ENCODE measurements around the gene MOB3B. TPM values are rescaled to one million over a fixed set of nuclear protein-coding genes. Genes with fewer than 3 reads are reported as not detected.

The MOB3B gene
- total RNA-seq, 1 donor from 2014 or later, result 14.0 TPM

DNA sequence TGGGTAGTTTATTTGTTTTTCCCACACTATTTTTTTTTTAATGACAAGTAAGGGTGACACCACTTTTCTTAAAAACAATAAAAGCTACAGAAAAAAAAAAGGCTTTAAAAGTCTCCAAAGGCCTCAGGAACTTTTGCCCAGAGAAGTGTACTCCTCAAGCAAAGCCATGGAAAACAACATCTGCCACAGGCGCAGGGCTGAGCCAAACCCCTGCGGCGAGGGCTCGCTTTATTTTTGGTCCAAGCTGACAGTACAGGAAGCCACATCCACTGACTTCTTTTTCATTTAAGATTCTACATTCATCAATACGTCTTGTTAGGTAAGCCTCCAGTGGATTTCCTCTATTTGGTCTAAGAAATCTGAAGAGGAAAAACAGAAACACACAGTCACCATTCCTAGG, 57.4 kb downstream of the MOB3B start:
- no peaks in the 10 kb centered on the region for H3K9me3 ChIP-seq (ENCODE audit: low read depth)
- Mint-ChIP-seq H3K27ac (no peak overlapping the region), H3K4me3 (no peak overlapping the region), H3K36me3 (peaks cover 2% of the 10 kb centered on the region), H3K27me3 (ENCODE audit: insufficient read depth, low read depth) (no peaks in the 10 kb centered on the region), H3K9me3 (no peaks in the 10 kb centered on the region), H3K4me1 (peaks cover 62% of the 10 kb centered on the region)
- H4K20me1 ChIP-seq (ENCODE audit: low read depth), result peaks cover 44% of the 10 kb centered on the region
- H3K36me3 ChIP-seq, result no peaks in the 10 kb centered on the region
- peaks cover 58% of the 10 kb centered on the region for H3K4me1 ChIP-seq
- peaks cover 28% of the 10 kb centered on the region for H3F3A ChIP-seq (ENCODE audit: low read depth)
- no peak overlapping the region for H3K4me2 ChIP-seq
- TF ChIP-seq, protein P1, sequence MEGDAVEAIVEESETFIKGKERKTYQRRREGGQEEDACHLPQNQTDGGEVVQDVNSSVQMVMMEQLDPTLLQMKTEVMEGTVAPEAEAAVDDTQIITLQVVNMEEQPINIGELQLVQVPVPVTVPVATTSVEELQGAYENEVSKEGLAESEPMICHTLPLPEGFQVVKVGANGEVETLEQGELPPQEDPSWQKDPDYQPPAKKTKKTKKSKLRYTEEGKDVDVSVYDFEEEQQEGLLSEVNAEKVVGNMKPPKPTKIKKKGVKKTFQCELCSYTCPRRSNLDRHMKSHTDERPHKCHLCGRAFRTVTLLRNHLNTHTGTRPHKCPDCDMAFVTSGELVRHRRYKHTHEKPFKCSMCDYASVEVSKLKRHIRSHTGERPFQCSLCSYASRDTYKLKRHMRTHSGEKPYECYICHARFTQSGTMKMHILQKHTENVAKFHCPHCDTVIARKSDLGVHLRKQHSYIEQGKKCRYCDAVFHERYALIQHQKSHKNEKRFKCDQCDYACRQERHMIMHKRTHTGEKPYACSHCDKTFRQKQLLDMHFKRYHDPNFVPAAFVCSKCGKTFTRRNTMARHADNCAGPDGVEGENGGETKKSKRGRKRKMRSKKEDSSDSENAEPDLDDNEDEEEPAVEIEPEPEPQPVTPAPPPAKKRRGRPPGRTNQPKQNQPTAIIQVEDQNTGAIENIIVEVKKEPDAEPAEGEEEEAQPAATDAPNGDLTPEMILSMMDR (IDR thresholded peaks at IDR 0.05), result no peak
- TF ChIP-seq EZH2 (IDR thresholded peaks at IDR 0.05) (no peak), EZH2phosphoT487 (IDR thresholded peaks at IDR 0.05) (no peak)
- no peaks in the 10 kb centered on the region for H3K27me3 ChIP-seq
- H3K4me3 ChIP-seq, result no peak overlapping the region
- H2AFZ ChIP-seq (replicated peaks), result no peak overlapping the region
- H3K27ac ChIP-seq, result peak overlapping the region; percentile 8
- H3K9ac ChIP-seq, result no peak overlapping the region
- H3K79me2 ChIP-seq (ENCODE audit: low read depth), result peaks cover 63% of the 10 kb centered on the region
- DNase-seq (ENCODE audit: low spot score), result no peak

DNA sequence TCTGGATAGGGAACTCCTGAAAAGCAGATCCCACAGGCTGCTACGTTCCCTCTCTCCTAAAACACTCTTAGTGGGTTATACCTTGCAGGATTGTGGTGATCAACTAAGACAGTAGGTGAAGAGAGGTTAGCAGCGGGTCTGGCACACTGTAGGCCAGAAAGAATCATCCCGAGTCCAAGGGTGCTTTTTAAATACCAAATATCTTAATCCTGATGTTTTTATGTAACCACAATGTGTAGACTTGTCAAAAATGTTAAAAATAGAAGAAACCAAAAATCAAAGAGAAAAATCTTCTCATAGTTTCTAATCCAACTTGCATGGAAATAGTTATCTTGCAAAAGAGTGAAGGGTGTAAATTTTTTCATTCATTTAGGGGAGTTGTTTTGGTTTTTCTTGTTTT, 57.8 kb downstream of the MOB3B start:
- no peak overlapping the region for H3K27ac Mint-ChIP-seq
- Histone ChIP-seq H3K36me3 (no peaks in the 10 kb centered on the region), H3K27ac (peak overlapping the region; percentile 8), H3K9ac (no peak overlapping the region), H3F3A (ENCODE audit: low read depth) (peaks cover 28% of the 10 kb centered on the region), H2AFZ (replicated peaks) (no peak overlapping the region), H3K9me3 (ENCODE audit: low read depth) (no peaks in the 10 kb centered on the region), H3K4me3 (no peak overlapping the region), H3K27me3 (no peaks in the 10 kb centered on the region), H3K4me2 (no peak overlapping the region), H3K79me2 (ENCODE audit: low read depth) (peaks cover 67% of the 10 kb centered on the region), H3K4me1 (peaks cover 60% of the 10 kb centered on the region), H4K20me1 (ENCODE audit: low read depth) (peaks cover 48% of the 10 kb centered on the region)
- DNase-seq (ENCODE audit: low spot score), result no peak
- H3K4me3 Mint-ChIP-seq, result no peak overlapping the region
- no peaks in the 10 kb centered on the region for H3K27me3 Mint-ChIP-seq (ENCODE audit: insufficient read depth, low read depth)
- no peaks in the 10 kb centered on the region for H3K9me3 Mint-ChIP-seq
- H3K4me1 Mint-ChIP-seq, result peaks cover 61% of the 10 kb centered on the region
- no peaks in the 10 kb centered on the region for H3K36me3 Mint-ChIP-seq
- TF ChIP-seq, protein P1 (IDR thresholded peaks at IDR 0.05), result no peak
- no peak for TF ChIP-seq EZH2phosphoT487 (IDR thresholded peaks at IDR 0.05)
- no peak for TF ChIP-seq EZH2 (IDR thresholded peaks at IDR 0.05)

DNA sequence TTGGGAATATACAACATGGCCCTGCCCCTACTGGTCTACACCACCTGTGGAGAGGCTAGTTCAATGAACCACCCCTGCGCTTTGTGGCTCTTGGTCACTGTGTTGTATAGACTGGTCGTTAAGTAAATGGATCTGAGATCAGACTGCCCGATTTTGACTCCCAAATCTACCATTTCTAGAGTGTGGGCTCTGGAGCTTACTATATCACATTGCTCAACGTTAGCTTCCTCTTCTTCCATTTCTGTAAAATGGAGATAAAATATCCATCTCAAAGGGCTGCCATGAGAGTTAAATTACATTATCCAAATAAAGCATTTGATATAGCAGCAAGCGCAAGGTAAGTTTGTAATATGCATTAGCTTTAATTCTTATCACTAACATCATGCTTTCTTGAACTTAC, 58.2 kb downstream of the MOB3B start:
- peaks cover 1% of the 10 kb centered on the region for H3K9me3 Mint-ChIP-seq
- no peak overlapping the region for H3K4me3 Mint-ChIP-seq
- peaks cover 61% of the 10 kb centered on the region for H3K4me1 Mint-ChIP-seq
- Histone ChIP-seq H3K27ac (peak overlapping the region; percentile 75), H3K27me3 (no peaks in the 10 kb centered on the region), H3K36me3 (no peaks in the 10 kb centered on the region), H4K20me1 (ENCODE audit: low read depth) (peaks cover 48% of the 10 kb centered on the region), H3K79me2 (ENCODE audit: low read depth) (peaks cover 68% of the 10 kb centered on the region), H3F3A (ENCODE audit: low read depth) (peaks cover 28% of the 10 kb centered on the region), H3K9me3 (ENCODE audit: low read depth) (no peaks in the 10 kb centered on the region), H2AFZ (replicated peaks) (no peak overlapping the region), H3K4me3 (no peak overlapping the region), H3K4me2 (peak overlapping the region; percentile 49), H3K4me1 (peaks cover 60% of the 10 kb centered on the region), H3K9ac (no peak overlapping the region)
- H3K27ac Mint-ChIP-seq, result no peak overlapping the region
- peaks cover 2% of the 10 kb centered on the region for H3K36me3 Mint-ChIP-seq
- no peak for DNase-seq (ENCODE audit: low spot score)
- H3K27me3 Mint-ChIP-seq (ENCODE audit: insufficient read depth, low read depth), result no peaks in the 10 kb centered on the region
- TF ChIP-seq EZH2phosphoT487 (IDR thresholded peaks at IDR 0.05), result no peak
- TF ChIP-seq, protein P1 (IDR thresholded peaks at IDR 0.05), result no peak
- TF ChIP-seq EZH2 (IDR thresholded peaks at IDR 0.05), result no peak
